ENCODE data around the gene CRHR2.

CRHR2 gene

GRCh38 chr7:30679664-30680063 lies 2.6 kb downstream of the CRHR2 start:
- no peak for DNase-seq (ENCODE audit: low read depth)

GRCh38 chr7:30678805-30679204 lies 3.5 kb downstream of the CRHR2 start:
- no peak for DNase-seq (ENCODE audit: low read depth)

GRCh38 chr7:30674876-30675275 lies 7.4 kb downstream of the CRHR2 start:
- DNase-seq (ENCODE audit: low read depth): no peak

GRCh38 chr7:30674420-30674819 lies 7.8 kb downstream of the CRHR2 start:
- DNase-seq (ENCODE audit: low read depth): no peak

- peak; percentile 3 for DNase-seq (ENCODE audit: low read depth)
Observed at GRCh38 chr7:30671793-30672465, 10.3 kb downstream of the CRHR2 start.

GRCh38 chr7:30668102-30668501 lies 14.2 kb downstream of the CRHR2 start:
- DNase-seq (ENCODE audit: low read depth): no peak

GRCh38 chr7:30667172-30667571 lies 15.1 kb downstream of the CRHR2 start:
- no peak for DNase-seq (ENCODE audit: low read depth)

GRCh38 chr7:30665449-30665848 lies 16.8 kb downstream of the CRHR2 start:
- no peak for DNase-seq (ENCODE audit: low read depth)

- no peak for DNase-seq (ENCODE audit: low read depth)
Observed at GRCh38 chr7:30665043-30665442, 17.2 kb downstream of the CRHR2 start.

- DNase-seq (ENCODE audit: low read depth): no peak
Observed at GRCh38 chr7:30664184-30664885, 17.9 kb downstream of the CRHR2 start.

GRCh38 chr7:30663414-30663813 lies 18.8 kb downstream of the CRHR2 start:
- no peak for DNase-seq (ENCODE audit: low read depth)

GRCh38 chr7:30662431-30662939 lies 19.8 kb downstream of the CRHR2 start:
- DNase-seq (ENCODE audit: low read depth): no peak

GRCh38 chr7:30661926-30662325 lies 20.3 kb downstream of the CRHR2 start:
- no peak for DNase-seq (ENCODE audit: low read depth)

- DNase-seq (ENCODE audit: low read depth): no peak
Observed at GRCh38 chr7:30660331-30661255, 21.7 kb downstream of the CRHR2 start.

- DNase-seq (ENCODE audit: low read depth): no peak
Observed at GRCh38 chr7:30659312-30659711, 22.9 kb downstream of the CRHR2 start.

GRCh38 chr7:30658479-30659074 lies 23.7 kb downstream of the CRHR2 start:
- no peak for DNase-seq (ENCODE audit: low read depth)

- no peak for DNase-seq (ENCODE audit: low read depth)
Observed at GRCh38 chr7:30657131-30657530, 25.1 kb downstream of the CRHR2 start.

- no peak for DNase-seq (ENCODE audit: low read depth)
Observed at GRCh38 chr7:30656006-30656957, 26.0 kb downstream of the CRHR2 start.

GRCh38 chr7:30655096-30655970 lies 26.9 kb downstream of the CRHR2 start:
- no peak for DNase-seq (ENCODE audit: low read depth)

Data from activated T-cell treated with anti-CD3 and anti-CD28 coated beads for 48 hours (primary cell).